GM21381 (cell line): ENCODE data around the gene OTOG.

ENCODE experiments used
- ATAC-seq: cut with Tn5 transposase; IDR thresholded peaks from one replicate; pipeline ENCODE4 v1.9.1; 2021; ENCODE audit warnings: mild to moderate bottlenecking, moderate library complexity; ENCODE audit not compliant: unreplicated experiment

OTOG gene

DNA sequence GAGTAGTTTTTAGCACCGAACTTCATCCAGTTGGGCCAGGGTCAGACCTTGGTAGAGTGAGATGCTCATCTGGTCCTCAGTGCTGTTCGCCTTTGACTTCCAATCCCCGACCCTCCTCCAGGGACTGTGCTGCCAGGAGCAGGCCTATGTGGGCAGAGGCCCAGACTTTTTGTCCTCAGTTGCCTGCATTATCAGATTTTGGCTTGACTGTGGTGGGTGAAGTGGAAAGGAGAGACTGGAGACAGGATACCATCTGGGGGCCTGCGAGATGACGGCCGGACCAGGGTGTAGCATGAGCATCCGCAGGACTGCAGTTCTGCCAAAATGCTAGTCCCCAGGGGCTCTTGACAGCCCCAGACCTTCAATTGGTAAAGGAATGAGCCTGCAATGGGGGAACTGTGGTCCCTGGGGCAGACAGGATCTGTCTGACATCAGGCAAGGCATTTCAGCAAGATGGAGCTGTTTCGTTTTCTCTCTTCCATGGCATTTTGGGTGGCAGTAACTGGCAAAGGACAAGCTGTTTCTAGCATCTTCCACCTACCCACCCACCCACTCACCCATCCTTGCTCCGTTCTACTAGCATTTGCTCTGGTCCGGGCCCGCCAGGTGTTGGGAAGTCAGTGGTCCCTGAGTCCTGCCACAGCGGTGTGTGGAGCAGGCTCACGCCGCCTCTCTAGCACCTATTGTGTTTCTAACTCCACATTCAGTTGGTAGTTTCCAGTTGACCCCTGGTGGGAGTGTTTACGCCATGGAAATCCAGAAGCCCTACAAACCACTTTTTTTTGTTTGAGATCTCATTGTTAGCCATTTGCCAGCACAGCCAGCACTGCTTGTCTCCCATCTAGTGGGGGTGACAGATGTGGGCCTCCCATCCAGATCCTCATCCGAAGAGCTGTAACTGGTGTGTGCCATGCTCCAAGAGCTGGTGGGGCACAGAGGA, 53.5 kb downstream of the OTOG start:
- ATAC-seq, result no peak

DNA sequence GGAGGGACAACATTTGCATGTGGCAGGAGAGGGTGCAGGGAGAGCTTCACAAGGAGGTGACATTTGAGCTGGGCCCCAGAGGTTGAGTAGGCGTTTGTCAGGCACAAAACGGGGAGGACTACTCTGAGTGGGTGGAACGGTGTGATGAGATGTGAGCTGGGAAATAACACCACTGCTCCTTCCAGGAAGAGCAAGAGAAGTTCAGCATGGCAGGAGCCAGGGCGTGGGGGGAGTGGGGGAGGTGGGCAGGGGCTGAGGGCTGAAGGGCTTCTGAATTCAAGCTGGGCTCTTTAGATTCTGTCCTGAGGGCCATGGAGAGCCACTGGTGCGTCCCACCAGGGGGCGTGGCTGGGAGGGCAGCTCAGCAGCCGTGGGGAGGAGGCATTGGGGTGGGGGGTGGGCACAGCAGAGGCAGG, 54.2 kb downstream of the OTOG start:
- ATAC-seq, result no peak

DNA sequence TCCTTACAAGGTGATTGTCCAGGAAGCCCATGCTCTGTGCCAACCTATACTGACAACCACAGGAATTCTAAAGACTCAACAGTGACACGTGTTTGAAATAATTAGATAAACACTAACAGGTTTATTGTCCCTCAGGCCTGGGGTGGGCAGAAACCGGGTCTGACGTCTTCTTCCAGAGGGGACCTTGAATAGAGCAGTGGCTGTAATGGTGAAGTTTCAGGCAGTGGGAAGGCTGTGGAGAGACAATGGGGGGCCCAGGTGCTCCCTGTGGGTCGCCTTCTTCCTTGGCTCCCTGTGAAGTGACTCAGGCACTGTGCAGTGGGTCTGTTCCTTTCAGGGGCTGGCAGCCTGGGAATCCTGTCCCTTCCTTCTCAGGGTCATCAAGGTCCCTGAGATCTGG, 54.6 kb downstream of the OTOG start:
- no peak for ATAC-seq

DNA sequence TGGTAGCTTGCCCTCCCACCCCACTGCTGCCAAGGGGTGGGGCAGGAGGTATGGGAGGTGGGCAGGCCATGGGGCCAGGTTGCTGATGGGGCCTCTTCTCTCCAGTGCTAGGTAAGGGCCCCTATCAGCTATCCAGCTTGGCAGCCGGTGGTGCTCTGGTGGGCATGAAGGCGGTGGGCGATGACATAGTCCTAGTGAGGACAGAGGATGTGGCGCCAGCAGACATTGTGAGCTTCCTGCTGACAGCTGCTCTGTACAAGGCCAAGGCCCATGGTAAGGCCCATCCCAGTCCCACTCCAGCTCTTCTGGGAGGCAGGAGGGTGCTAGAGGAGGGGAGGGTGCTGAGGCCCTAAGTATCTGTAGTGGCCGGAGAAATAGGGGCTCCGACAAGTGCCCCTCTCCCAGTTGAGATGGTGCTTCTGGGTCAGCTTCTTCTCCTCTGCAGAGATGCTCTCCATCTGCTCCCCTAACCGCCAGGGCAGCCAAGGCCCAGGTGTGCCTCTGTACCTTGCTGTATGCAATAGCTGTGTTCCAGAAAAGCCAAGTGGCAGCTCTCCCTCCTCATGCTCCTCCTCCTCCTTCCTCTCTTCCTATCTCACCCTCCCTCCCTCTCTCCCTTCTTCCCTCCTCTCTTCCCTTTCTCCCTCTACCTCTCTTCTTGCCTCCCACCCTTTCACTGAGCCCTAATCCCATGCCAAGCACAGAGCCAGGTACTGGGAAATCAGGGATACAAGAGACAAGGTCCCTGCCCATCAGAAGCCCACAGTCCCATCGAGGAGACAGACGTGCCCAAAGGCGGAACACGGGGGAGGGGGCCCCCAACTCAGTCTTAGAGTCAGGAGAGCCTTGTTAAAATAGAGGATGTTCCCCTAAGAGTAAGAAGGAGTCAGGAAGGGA, 55.3 kb downstream of the OTOG start:
- ATAC-seq, result no peak

DNA sequence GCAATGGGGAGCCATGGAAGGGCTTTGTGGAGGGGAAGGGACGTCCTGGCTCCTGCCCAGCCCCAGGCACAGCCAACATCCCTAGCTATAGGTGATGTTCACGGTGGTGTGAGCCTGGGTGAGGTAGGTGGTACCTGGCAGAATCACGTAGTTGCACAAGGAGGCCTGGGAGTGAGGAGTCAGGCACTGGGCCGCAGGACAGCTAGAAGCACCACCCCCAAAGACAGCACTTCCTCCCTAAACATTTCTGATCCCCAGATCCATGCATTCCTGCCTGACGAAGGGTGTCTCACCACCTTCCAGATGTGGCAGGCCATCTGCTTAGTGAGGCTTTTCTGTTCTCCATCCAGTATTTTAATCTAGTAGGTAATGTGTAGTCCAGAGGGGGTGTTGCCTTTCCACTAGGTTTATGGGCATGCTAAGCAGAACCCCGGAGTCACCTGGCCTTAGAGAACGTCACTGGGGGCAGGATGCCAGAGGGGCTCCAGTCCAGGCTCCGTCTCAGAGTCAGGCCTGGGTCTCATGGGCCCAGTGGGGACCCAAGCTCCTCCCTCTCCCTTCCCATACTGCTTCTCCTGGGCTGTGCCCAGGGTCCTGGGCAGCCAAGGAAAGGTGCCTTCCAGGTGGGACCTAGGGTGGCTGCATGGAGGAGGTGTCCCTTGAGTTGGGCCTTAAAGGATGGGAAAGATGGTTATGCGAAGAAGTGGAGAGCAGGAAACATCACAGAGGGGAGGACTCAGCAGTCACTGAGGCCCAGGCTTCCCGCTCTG, 56.2 kb downstream of the OTOG start:
- no peak for ATAC-seq

DNA sequence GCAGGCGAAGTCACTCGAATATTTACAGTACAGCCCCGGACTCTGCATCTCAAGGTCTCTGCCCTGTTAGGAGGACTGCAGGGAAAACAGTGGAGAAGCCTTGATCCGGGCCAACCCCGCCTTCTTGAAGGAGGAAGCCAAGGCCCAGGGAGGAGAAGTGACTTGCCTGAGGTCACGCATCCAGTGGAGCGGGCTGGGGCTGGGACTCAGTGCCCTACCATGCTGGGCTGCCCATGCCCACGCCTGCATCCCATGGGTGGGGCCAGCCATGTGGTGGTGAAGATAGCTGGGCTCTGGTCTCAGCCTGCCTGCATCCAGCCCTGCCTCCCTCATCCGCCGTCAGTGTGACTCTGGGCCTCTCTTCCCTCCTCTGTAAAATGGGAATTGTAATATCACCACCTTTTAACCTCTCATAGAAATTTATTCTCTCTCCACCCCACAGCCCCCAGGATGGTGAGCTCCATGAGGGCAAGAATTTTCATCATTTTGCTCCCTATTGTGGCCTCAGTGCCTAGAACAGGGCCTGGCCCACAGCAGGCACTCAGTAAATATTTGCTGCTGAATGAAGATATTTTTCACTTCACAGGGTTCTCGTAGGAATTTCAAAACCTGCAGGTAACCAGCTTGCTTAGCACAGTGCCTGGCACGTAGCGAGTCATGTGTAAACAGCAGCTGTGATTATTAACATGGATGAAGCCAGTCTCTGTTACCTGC, 57.3 kb downstream of the OTOG start:
- no peak for ATAC-seq

DNA sequence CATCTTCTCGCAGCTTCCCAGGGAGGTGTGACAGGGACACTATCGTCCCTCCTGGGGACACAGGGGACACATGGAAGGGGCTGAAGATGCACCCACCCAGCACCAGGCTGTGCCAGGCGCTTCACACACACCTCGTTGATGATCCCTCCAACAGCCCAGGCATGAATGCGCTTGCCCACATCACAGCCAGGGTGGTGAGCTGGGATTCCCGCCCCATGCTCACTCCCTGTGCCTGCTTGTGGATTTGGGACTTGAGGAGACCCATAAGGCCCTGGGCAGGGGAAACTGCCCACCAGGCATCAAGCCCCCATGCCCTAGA, 57.8 kb downstream of the OTOG start:
- ATAC-seq, result no peak

DNA sequence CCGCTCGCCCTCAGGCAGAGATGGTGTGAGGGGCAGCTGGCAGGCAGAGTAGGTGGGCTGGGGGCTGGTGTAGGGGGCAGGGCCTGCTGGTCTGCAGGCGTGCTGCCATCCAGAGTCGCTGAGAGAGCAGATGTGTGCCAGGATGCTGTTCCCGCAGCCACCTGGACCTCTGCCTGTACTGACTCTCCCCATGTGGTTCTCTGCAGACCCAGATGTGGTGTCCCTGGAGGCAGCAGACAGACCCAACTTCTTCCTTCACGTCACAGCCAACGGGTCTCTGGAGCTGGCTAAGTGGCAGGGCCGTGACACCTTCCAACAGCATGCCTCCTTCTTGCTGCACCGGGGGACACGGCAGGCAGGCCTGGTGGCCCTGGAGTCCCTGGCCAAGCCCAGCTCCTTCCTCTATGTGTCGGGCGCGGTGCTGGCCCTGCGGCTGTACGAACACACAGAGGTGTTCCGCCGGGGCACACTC, 58.6 kb downstream of the OTOG start:
- ATAC-seq, result no peak

DNA sequence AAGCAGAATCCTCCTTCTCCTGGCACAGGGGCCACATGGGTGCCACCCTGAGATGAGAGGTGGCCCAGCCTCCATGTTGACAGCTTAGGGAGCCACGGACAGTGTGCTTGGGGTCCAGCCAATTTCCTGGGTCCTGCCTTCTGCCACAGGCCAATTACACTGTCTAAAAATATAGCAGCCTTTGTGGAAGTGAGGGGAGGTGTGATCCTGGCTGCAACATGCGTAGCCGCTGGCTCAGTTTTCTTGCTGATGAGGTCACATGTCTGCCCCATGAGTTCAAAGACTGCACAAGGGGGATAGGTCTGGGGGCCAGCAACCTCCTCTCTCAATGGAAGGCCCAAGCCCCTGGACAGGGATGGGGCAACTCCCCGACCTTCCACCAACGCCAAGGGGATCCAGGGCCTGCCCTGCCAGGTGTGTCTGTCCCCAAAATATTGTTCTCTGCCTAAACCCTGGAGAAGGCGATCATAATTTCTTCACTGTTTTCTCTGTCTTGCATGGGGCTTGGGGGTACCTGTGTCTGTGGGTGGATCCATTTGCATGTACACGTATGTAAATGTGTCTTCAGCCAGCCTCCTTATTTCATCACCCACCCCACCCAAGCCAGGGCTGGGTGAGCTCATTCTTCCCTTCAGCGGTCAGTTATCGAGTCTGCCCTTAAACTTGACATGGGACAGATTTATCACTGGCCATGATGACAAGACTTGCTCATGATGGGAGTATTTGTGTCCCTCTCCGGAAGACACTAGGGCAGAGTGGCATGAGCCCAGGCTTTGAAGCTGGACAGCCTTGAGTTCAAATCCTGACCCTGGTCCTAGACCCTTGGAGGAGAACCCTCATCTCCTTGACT, 59.4 kb downstream of the OTOG start:
- no peak for ATAC-seq

DNA sequence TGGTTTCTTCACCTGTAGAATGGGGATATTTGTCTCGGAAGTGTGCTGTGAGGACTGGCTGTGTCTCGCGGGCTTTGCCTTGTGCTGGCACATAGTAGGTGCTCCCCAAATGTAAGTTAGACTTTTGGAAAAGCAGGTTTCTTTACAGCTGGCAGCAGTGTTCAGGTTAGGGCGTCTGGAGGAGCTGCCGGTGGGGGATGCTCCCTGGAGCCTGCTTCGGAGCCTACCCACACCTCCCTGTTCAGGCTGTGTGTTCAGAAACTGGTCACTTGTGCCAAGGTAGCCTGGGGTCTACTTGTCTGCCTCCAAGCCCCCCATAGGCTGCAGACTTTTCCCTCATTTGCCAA, 60.0 kb downstream of the OTOG start:
- ATAC-seq, result no peak

DNA sequence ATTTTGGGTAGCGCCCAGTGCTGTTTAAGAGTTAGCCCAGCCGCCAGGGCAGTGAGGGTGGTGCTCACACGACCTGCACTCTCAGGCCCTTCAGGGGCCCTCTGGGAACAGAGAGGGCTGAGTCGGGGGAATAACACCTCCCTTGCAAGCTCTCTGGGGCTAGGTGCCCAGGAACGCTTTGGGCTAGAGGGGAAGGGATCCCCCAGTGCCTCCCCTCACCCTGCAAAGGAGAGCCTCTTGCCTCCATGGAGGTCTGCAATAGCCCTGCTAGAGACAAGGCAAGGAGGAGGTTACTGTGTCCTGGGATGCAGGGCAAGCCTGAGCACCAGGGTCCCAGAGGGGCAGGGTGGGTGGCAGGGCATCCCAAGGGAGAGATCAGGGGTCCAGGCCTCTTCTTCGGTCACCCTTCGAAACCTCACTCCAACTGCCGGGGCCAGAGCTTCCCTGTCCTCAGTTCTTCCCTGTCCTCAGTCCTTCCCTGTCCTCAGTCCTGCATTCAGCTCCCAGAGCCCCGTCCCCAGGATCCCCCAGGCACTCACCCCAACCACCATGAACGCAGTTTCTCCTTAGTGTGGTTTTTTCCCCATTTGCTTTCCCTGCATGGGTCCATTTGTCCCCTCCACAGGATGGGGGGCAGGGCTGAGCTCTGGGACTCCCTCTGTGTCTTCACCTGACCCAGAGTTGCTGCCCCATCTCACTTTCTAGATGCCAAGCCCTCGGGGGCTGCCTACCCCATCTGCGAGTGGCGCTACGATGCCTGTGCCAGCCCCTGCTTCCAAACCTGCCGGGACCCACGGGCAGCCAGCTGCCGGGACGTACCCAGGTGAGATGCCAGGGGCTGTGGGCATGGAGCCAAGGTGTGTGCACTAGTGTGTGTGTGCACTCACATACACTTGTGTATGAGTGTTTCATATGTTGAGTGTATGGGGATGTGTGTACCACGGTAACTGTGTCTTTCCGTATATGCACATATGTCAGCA, 60.8 kb downstream of the OTOG start:
- no peak for ATAC-seq

DNA sequence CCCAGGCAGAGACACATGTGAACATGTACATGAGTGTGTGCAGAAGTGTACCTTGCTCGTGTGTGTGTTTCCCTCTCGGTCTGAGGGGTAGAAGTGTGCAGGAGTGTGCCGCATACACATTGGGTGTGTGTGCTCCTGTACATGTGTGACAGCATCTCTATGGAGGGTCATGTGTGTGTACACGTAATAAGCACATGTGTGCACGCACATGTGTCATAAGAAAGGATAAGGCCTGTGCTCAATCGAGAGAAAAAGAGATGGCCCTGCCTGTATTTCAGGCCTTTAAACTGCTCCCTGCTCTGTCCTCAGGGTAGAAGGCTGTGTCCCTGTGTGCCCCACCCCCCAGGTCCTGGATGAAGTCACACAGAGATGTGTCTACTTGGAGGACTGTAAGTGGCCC, 61.8 kb downstream of the OTOG start:
- ATAC-seq, result no peak

DNA sequence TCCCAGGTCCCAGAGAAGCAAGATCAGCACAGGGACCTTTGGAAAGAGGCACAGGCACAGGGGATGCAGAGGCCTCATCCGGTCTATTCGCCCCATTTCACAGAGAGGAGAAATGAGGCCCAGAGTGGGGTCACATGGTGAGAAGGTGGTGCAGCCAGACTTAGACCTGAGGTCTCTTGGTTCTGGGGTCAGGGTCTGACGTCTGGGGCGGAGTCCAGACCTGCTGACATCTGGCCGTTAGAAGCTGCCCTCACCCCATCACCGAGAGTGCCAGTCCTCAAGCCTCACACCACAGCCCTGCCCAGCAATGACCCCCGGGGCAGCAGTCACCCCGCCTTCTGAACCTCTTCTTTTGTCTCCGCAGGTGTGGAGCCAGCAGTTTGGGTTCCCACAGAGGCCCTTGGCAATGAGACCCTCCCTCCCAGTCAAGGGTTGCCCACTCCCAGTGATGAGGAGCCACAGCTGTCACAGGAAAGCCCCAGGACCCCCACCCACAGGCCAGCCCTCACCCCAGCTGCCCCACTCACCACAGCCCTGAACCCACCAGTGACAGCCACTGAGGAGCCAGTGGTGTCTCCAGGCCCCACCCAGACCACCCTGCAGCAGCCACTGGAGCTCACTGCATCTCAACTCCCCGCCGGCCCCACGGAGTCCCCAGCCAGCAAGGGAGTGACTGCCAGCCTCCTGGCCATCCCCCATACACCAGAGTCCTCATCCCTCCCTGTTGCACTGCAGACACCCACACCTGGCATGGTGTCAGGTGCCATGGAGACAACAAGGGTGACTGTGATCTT, 62.4 kb downstream of the OTOG start:
- ATAC-seq, result no peak

DNA sequence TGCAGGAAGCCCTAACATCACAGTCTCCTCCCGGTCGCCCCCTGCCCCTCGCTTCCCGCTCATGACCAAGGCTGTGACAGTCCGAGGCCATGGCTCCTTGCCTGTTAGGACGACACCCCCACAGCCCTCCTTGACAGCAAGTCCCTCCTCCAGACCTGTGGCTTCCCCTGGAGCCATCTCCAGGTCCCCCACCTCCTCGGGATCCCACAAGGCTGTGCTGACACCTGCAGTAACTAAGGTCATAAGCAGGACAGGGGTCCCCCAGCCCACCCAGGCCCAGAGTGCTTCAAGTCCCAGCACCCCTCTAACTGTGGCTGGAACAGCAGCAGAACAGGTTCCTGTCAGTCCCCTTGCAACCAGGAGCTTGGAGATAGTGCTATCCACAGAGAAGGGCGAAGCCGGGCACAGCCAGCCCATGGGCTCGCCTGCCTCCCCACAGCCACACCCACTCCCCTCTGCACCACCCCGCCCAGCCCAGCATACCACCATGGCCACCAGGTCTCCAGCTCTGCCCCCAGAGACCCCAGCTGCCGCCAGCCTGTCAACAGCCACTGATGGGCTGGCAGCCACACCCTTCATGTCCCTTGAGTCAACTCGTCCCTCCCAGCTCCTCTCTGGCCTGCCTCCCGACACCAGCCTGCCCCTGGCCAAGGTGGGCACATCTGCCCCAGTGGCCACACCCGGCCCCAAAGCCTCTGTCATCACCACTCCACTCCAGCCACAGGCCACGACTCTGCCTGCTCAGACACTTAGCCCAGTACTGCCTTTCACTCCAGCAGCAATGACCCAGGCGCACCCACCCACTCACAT, 63.2 kb downstream of the OTOG start:
- no peak for ATAC-seq

DNA sequence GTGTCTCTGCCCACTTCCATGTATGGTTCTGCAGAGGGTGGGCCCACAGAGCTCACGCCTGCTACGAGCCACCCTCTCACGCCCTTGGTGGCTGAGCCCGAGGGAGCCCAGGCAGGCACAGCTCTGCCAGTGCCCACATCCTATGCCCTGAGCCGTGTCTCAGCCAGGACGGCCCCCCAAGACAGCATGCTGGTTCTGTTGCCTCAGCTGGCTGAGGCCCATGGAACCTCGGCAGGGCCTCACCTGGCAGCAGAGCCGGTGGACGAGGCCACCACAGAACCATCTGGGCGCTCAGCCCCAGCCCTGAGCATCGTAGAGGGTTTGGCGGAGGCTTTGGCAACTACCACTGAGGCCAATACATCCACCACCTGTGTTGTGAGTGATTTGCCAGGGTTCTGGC, 64.0 kb downstream of the OTOG start:
- ATAC-seq, result no peak

DNA sequence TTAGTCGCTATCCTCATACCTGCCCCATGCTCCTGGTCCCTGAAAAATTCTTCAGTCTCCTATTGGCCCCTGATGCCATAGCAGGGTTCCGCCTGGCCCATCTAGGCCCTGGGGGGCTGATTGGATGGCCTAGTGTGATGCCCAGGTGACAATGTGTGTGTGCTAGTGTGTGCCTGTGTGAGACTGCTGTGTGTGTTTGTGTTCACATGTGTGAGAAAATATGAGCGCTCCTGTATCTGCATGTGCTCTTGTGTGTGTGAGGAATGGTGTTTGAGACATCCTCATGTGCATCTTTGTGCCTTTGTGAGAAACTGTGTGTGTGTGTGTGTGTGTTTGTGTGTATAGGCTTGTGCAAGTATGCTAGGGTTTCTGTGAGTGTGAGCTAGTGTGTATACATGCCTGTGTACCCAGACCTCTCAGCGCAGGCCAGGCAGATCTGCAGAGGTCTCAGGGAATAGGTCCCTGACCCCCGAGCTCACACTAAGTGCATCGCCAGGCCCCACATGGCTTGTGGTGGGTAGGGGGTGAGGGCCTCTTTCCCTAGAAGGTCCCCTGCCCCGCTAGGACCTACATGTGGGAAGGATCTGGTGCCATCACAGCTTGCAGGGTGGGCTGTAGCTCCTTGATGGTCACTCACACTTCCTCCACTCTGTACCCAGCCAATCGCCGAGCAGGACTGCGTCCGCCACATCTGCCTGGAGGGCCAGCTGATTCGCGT, 64.6 kb downstream of the OTOG start:
- ATAC-seq, result no peak
